Measurements from ENCODE around the gene PMPCA. TPM values are rescaled to one million over a fixed set of nuclear protein-coding genes. Genes with fewer than 3 reads are reported as not detected.

Gene PMPCA
- total and polyA plus RNA-seq, 4 donors: 27.0 to 75.6 (median 41.6) TPM

DNA sequence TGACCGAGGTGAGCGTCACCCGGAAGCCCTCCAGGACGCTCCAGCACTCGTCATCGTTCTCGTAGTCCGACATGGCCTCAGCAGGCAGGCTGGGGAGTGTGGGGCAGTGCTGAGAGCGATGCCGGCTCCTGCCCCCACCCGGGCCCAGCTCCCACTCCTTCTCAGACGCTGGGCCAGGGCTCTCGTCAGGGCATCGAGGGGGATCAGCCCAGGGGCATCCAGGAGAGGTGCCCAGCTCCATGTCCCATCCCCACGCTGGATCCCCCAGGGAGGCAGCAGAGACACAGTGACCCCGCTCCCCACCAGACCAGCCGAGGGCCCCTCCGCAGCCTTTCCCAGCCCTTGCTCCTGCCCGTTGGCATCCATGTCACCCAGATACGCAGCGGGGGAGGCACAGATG is 38.5 kb upstream of the PMPCA start:
- H3K9ac ChIP-seq (ENCODE audit: low read depth in 1 of 2, low read length in 2 of 2): no peak overlapping the region
- H3K4me1 ChIP-seq (ENCODE audit: control insufficient read depth in 4 of 4, insufficient read depth in 4 of 4, low read length in 3 of 4): peaks cover 0 to 10% (median 5%) of the 10 kb centered on the region in 4 donors
- no peak overlapping the region for H3K4me3 ChIP-seq (ENCODE audit: low read depth in 1 of 3, low read length in 3 of 3)
- H3K9me3 ChIP-seq (ENCODE audit: control insufficient read depth in 4 of 4, low read length in 3 of 4): no peaks in the 10 kb centered on the region
- TF ChIP-seq NR2F2 (IDR thresholded peaks at IDR 0.05): no peak
- TF ChIP-seq SP1 (IDR thresholded peaks at IDR 0.05): no peak
- no peak for TF ChIP-seq FOXA2 (IDR thresholded peaks at IDR 0.05)
- TF ChIP-seq RAD21 (IDR thresholded peaks at IDR 0.05): no peak
- no peak for TF ChIP-seq JUND (IDR thresholded peaks at IDR 0.05)
- no peak for TF ChIP-seq RXRA (IDR thresholded peaks at IDR 0.05)
- TF ChIP-seq YY1 (IDR thresholded peaks at IDR 0.05): no peak
- TF ChIP-seq, protein P1, sequence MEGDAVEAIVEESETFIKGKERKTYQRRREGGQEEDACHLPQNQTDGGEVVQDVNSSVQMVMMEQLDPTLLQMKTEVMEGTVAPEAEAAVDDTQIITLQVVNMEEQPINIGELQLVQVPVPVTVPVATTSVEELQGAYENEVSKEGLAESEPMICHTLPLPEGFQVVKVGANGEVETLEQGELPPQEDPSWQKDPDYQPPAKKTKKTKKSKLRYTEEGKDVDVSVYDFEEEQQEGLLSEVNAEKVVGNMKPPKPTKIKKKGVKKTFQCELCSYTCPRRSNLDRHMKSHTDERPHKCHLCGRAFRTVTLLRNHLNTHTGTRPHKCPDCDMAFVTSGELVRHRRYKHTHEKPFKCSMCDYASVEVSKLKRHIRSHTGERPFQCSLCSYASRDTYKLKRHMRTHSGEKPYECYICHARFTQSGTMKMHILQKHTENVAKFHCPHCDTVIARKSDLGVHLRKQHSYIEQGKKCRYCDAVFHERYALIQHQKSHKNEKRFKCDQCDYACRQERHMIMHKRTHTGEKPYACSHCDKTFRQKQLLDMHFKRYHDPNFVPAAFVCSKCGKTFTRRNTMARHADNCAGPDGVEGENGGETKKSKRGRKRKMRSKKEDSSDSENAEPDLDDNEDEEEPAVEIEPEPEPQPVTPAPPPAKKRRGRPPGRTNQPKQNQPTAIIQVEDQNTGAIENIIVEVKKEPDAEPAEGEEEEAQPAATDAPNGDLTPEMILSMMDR (IDR thresholded peaks at IDR 0.05; ENCODE audit: low read depth, low read length, missing input control): no peak
- TF ChIP-seq, protein P2, sequence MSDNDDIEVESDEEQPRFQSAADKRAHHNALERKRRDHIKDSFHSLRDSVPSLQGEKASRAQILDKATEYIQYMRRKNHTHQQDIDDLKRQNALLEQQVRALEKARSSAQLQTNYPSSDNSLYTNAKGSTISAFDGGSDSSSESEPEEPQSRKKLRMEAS (IDR thresholded peaks at IDR 0.05): no peak
- TF ChIP-seq, protein P3, sequence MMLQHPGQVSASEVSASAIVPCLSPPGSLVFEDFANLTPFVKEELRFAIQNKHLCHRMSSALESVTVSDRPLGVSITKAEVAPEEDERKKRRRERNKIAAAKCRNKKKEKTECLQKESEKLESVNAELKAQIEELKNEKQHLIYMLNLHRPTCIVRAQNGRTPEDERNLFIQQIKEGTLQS (IDR thresholded peaks at IDR 0.05): no peak
- no peak for TF ChIP-seq EGR1 (IDR thresholded peaks at IDR 0.05; ENCODE audit: low read depth in 2 of 2)
- TF ChIP-seq TAF1 (conservative IDR thresholded peaks at IDR 0.05): no peak
- TF ChIP-seq HNF4A (conservative IDR thresholded peaks at IDR 0.05): no peak
- TF ChIP-seq, protein P4, sequence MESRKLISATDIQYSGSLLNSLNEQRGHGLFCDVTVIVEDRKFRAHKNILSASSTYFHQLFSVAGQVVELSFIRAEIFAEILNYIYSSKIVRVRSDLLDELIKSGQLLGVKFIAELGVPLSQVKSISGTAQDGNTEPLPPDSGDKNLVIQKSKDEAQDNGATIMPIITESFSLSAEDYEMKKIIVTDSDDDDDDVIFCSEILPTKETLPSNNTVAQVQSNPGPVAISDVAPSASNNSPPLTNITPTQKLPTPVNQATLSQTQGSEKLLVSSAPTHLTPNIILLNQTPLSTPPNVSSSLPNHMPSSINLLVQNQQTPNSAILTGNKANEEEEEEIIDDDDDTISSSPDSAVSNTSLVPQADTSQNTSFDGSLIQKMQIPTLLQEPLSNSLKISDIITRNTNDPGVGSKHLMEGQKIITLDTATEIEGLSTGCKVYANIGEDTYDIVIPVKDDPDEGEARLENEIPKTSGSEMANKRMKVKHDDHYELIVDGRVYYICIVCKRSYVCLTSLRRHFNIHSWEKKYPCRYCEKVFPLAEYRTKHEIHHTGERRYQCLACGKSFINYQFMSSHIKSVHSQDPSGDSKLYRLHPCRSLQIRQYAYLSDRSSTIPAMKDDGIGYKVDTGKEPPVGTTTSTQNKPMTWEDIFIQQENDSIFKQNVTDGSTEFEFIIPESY (IDR thresholded peaks at IDR 0.05): no peak
- TF ChIP-seq HNF4G (IDR thresholded peaks at IDR 0.05): no peak
- no peak for TF ChIP-seq GABPA (IDR thresholded peaks at IDR 0.05 in 1 of 2, conservative IDR thresholded peaks at IDR 0.05 in 1 of 2)
- no peak for TF ChIP-seq FOXA1 (IDR thresholded peaks at IDR 0.05)
- TF ChIP-seq, protein P5, sequence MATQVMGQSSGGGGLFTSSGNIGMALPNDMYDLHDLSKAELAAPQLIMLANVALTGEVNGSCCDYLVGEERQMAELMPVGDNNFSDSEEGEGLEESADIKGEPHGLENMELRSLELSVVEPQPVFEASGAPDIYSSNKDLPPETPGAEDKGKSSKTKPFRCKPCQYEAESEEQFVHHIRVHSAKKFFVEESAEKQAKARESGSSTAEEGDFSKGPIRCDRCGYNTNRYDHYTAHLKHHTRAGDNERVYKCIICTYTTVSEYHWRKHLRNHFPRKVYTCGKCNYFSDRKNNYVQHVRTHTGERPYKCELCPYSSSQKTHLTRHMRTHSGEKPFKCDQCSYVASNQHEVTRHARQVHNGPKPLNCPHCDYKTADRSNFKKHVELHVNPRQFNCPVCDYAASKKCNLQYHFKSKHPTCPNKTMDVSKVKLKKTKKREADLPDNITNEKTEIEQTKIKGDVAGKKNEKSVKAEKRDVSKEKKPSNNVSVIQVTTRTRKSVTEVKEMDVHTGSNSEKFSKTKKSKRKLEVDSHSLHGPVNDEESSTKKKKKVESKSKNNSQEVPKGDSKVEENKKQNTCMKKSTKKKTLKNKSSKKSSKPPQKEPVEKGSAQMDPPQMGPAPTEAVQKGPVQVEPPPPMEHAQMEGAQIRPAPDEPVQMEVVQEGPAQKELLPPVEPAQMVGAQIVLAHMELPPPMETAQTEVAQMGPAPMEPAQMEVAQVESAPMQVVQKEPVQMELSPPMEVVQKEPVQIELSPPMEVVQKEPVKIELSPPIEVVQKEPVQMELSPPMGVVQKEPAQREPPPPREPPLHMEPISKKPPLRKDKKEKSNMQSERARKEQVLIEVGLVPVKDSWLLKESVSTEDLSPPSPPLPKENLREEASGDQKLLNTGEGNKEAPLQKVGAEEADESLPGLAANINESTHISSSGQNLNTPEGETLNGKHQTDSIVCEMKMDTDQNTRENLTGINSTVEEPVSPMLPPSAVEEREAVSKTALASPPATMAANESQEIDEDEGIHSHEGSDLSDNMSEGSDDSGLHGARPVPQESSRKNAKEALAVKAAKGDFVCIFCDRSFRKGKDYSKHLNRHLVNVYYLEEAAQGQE (IDR thresholded peaks at IDR 0.05): no peak
- no peaks in the 10 kb centered on the region for H3K27me3 ChIP-seq (ENCODE audit: control insufficient read depth in 4 of 4, insufficient read depth in 4 of 4, low read length in 3 of 4)
- no peak overlapping the region for H3K27ac ChIP-seq (ENCODE audit: low read depth in 1 of 2, low read length in 2 of 2)
- DNase-seq (ENCODE audit: low spot score): no peak
- H3K36me3 ChIP-seq (ENCODE audit: control insufficient read depth in 4 of 4, insufficient read depth in 3 of 4, low read depth in 1 of 4, low read length in 3 of 4): peaks cover 0 to 1% (median 0%) of the 10 kb centered on the region in 4 donors
- WGBS: 93% methylated on average over 21 of the region's 21 CpGs

Data from liver (tissue), 9 donors.